Measurements from ENCODE around the gene CETN1. TPM values are rescaled to one million over a fixed set of nuclear protein-coding genes. Genes with fewer than 3 reads are reported as not detected.

CETN1 gene
- total RNA-seq, 6 donors from 2014 or later, result not detected

DNA sequence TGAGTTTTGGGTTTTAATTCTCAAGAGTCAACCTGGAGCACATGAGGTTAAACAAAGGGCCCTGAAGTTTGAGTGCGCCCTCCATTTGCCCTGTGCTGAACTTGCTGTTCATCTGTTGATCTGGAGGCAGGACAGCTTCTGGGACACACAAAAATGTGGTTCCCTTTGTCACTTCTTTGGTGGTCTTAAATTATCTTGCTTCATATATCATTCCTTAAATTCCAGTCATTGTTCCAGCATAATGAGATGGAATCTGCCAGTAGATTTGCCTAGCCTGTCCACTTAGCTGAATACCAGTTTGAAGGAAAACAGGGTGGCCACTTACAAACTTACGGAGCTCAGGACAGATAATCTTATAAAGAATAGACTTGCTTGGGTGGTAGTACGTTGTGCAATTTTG lies 916 bp downstream of the CETN1 start:
- 72 to 81% methylated on average over 3 of the region's 3 CpGs for WGBS, 2 donors
- H3K9me3 ChIP-seq, result peaks cover 0 to 5% (median 2%) of the 10 kb centered on the region in 4 donors
- H3K36me3 ChIP-seq, result no peaks in the 10 kb centered on the region
- TF ChIP-seq POLR2A (IDR thresholded peaks at IDR 0.05), result no peak
- no peak for TF ChIP-seq POLR2AphosphoS5 (IDR thresholded peaks at IDR 0.05)
- TF ChIP-seq, protein P1, sequence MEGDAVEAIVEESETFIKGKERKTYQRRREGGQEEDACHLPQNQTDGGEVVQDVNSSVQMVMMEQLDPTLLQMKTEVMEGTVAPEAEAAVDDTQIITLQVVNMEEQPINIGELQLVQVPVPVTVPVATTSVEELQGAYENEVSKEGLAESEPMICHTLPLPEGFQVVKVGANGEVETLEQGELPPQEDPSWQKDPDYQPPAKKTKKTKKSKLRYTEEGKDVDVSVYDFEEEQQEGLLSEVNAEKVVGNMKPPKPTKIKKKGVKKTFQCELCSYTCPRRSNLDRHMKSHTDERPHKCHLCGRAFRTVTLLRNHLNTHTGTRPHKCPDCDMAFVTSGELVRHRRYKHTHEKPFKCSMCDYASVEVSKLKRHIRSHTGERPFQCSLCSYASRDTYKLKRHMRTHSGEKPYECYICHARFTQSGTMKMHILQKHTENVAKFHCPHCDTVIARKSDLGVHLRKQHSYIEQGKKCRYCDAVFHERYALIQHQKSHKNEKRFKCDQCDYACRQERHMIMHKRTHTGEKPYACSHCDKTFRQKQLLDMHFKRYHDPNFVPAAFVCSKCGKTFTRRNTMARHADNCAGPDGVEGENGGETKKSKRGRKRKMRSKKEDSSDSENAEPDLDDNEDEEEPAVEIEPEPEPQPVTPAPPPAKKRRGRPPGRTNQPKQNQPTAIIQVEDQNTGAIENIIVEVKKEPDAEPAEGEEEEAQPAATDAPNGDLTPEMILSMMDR (IDR thresholded peaks at IDR 0.05), result no peak
- no peak for TF ChIP-seq EP300 (IDR thresholded peaks at IDR 0.05)
- H3K4me1 ChIP-seq, result peaks cover 0 to 2% (median 0%) of the 10 kb centered on the region in 4 donors
- H3K27ac ChIP-seq, result no peak overlapping the region
- H3K4me3 ChIP-seq, result no peak overlapping the region
- no peaks in the 10 kb centered on the region for H3K27me3 ChIP-seq
- no peak for DNase-seq
- ATAC-seq (ENCODE audit: low FRiP score in 2 of 2), result no peak

GRCh38 chr18:582465-582864 lies 2.3 kb downstream of the CETN1 start:
- ATAC-seq (ENCODE audit: low FRiP score in 2 of 2) (no peak), DNase-seq (no peak)
- peaks cover 0 to 2% (median 0%) of the 10 kb centered on the region in 4 donors for H3K4me1 ChIP-seq
- H3K9me3 ChIP-seq, result peaks cover 0 to 5% (median 2%) of the 10 kb centered on the region in 4 donors
- H3K36me3 ChIP-seq, result no peaks in the 10 kb centered on the region
- TF ChIP-seq POLR2A (IDR thresholded peaks at IDR 0.05) (no peak), POLR2AphosphoS5 (IDR thresholded peaks at IDR 0.05) (no peak), EP300 (IDR thresholded peaks at IDR 0.05) (no peak)
- TF ChIP-seq, protein P1 (IDR thresholded peaks at IDR 0.05), result no peak
- H3K4me3 ChIP-seq, result no peak overlapping the region
- no peaks in the 10 kb centered on the region for H3K27me3 ChIP-seq
- H3K27ac ChIP-seq, result no peak overlapping the region
- whole genome bisulfite sequencing, 2 donors, result 75 to 76% methylated on average over 3 of the region's 3 CpGs

DNA sequence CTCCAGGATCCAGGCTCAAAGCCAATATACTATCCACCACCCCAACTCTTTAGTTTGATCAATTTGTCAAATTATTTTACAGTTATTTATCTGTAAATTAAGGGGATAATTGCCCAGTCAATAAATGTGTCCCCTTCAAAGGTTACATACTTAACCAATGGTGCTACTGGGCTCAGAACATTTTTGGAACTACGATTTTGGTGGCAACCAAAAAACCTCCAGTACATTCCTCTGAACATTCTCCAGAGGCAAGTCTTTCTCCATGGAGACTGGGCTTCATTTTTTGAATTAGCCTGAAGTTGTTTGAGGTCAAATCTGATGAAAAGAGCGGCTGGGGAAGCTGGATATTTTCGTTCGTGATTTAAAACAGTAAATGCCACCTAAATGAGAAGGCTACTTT lies 14.9 kb downstream of the CETN1 start:
- DNase-seq, result no peak
- 80 to 93% methylated on average over 4 of the region's 4 CpGs for WGBS, 2 donors
- no peak for TF ChIP-seq EP300 (IDR thresholded peaks at IDR 0.05)
- TF ChIP-seq POLR2A (IDR thresholded peaks at IDR 0.05), result no peak
- TF ChIP-seq, protein P1 (IDR thresholded peaks at IDR 0.05), result no peak
- no peak for TF ChIP-seq POLR2AphosphoS5 (IDR thresholded peaks at IDR 0.05)
- no peaks in the 10 kb centered on the region for H3K36me3 ChIP-seq
- ATAC-seq (ENCODE audit: low FRiP score in 2 of 2), result no peak
- H3K9me3 ChIP-seq, result no peaks in the 10 kb centered on the region
- H3K27ac ChIP-seq, result no peak overlapping the region
- H3K4me3 ChIP-seq, result no peak overlapping the region
- H3K4me1 ChIP-seq, result peaks cover 0 to 16% (median 4%) of the 10 kb centered on the region in 4 donors
- H3K27me3 ChIP-seq, result no peaks in the 10 kb centered on the region

DNA sequence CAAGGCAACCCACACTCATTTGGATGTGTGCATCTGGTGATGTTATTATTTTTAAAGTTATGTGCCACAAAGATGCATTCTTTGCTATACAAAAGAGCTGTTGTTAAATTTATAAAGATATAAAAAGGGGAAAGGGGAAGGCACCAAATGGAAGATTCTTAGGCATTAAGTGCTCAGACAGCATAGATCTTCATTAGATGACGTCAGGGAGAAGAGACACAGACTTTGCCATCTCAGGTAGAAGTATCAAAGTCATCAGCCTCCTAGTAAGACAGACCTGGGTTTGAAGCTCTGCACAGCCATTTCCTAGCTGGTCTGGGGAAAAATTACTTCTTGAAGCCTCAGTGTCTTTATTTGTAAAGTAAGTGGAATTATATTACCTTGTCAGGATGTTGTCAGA lies 15.4 kb downstream of the CETN1 start:
- TF ChIP-seq, protein P1 (IDR thresholded peaks at IDR 0.05), result no peak
- no peak for TF ChIP-seq POLR2AphosphoS5 (IDR thresholded peaks at IDR 0.05)
- TF ChIP-seq POLR2A (IDR thresholded peaks at IDR 0.05), result no peak
- no peak for TF ChIP-seq EP300 (IDR thresholded peaks at IDR 0.05)
- DNase-seq (no peak), ATAC-seq (ENCODE audit: low FRiP score in 2 of 2) (no peak)
- H3K27me3 ChIP-seq, result no peaks in the 10 kb centered on the region
- WGBS, 2 donors, result 81 to 86% methylated on average over 1 of the region's 1 CpG
- H3K4me1 ChIP-seq, result peaks cover 0 to 16% (median 4%) of the 10 kb centered on the region in 4 donors
- no peaks in the 10 kb centered on the region for H3K9me3 ChIP-seq
- H3K36me3 ChIP-seq, result no peaks in the 10 kb centered on the region
- H3K27ac ChIP-seq, result no peak overlapping the region
- no peak overlapping the region for H3K4me3 ChIP-seq

GRCh38 chr18:596288-596881 lies 16.2 kb downstream of the CETN1 start:
- 23 to 26% methylated on average over 14 to 21 of the region's 24 CpGs for WGBS, 2 donors
- peaks cover 0 to 16% (median 4%) of the 10 kb centered on the region in 4 donors for H3K4me1 ChIP-seq
- TF ChIP-seq EP300 (IDR thresholded peaks at IDR 0.05) (no peak), POLR2A (IDR thresholded peaks at IDR 0.05) (peak in 1 of 4 donors; percentile 46)
- H3K27me3 ChIP-seq, result no peaks in the 10 kb centered on the region
- ATAC-seq (ENCODE audit: low FRiP score in 2 of 2) (peak; percentile 70 to 85), DNase-seq (peak; percentile 86 to 92)
- H3K9me3 ChIP-seq, result no peaks in the 10 kb centered on the region
- peak overlapping the region in 3 of 4 donors; percentile 12 to 46 (median 13) for H3K4me3 ChIP-seq
- no peak overlapping the region for H3K27ac ChIP-seq
- H3K36me3 ChIP-seq, result no peaks in the 10 kb centered on the region
